ENCODE measurements around the gene LAMB4.

The LAMB4 gene

DNA sequence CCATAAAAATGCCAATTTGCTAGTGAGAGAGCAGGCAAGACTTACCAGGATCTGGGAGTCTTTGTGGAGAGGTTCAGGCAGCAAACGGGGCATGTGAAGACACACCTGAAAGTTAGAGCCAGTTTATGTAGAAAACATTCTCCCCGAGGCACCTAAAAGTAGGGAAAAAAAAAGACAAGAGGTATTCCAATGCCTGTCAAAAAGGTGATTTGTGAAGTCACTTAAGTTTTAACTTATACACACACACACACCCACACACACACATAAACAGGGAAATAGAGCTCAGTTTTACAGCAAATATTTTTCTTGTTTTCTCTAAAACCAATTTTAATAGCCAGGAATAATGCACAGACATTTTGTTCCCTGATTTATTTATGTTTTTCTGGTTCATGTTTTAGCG, at the start of gene LAMB4:
Gene LAMB4, minus strand, starts transcription at position 101 of the 400 bp plus-strand sequence. CDS start 7,197 bp downstream, outside the sequence.
- DNase-seq (ENCODE audit: low read depth in 2 of 2), result no peak

GRCh38 chr7:108178398-108178797, 48.2 kb upstream of the LAMB4 start:
- DNase-seq (ENCODE audit: low read depth in 2 of 2), result no peak

- DNase-seq (ENCODE audit: low read depth in 2 of 2), result no peak
Measured at GRCh38 chr7:108171164-108171563, 41.0 kb upstream of the LAMB4 start.

DNA sequence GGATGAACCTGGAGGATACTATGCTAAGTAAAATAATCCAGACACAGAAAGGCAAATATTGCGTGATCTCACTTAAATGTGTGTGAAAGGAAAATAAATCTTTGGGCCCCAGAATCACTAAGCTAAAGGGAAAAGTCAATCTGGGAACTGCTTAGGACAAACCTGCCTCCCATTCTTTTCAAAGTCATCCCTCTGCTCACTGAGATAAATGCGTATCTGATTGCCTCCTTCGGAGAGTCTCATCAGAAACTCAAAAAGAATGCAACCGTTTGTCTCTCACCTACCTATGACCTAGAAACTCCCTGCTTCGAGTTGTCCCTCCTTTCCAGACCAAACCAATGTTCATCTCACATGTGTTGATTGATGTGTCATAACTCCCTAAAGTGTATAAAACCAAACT, 40.1 kb upstream of the LAMB4 start:
- DNase-seq (ENCODE audit: low read depth in 2 of 2), result no peak

GRCh38 chr7:108167460-108167859, 37.3 kb upstream of the LAMB4 start:
- DNase-seq (ENCODE audit: low read depth in 2 of 2), result no peak

GRCh38 chr7:108166687-108167086, 36.5 kb upstream of the LAMB4 start:
- no peak for DNase-seq (ENCODE audit: low read depth in 2 of 2)

DNA sequence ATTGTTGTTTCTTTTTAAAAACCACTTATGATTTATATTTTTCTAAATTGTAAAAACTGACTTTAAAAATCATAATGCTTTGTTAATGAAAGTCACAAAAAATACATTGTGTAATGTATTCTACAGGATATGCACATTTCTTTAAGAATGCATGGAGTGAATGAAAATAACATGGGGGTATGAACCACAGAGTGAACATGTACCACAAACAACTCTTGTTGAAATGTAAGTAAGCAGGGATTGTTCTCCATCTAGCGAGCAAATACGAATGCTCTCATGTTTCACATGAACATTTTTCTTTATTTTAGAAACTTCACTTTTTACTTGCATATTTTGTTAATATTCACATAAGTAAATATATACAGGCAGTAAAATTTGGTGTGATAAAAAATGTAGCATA, 35.6 kb upstream of the LAMB4 start:
- DNase-seq (ENCODE audit: low read depth in 2 of 2), result no peak

DNA sequence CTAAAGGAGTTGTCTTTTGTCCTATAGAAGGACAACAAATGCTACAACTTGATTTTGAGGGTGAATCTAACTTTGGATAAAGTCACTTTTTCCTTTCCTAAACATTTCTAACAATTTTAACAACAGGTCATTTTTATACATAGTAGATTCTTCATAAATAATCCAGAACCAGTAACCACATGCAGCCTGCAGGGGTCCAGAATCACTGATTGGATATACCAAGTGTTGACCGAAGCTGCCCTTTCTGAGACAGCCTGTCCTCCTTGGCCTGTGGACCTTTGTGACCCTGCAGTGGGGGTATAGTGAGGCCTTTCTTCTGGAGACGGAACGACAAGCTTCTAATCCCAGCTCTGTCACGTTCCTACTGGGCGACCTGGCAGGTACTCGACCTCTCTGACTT, 34.8 kb upstream of the LAMB4 start:
- DNase-seq (ENCODE audit: low read depth in 2 of 2), result no peak

DNA sequence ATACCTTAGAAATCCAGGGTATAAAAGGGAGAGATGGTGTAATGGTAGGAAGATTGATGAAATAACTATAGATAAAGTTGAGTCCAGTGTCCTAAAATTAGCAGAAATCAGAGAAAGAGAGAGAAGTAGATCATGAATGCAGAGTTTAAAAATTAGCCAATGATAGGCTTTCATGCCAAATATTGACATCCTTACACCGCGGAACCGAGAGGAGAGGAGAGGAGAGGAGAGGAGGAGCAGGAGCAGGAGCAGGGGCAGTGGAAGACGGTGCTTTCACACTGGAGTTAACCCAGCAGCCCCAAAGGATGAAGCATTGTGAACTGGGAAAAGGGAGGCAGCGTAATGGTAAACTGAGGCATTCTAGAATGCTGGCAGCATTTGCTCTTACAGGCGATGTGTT, 34.2 kb upstream of the LAMB4 start:
- DNase-seq (ENCODE audit: low read depth in 2 of 2), result no peak

DNA sequence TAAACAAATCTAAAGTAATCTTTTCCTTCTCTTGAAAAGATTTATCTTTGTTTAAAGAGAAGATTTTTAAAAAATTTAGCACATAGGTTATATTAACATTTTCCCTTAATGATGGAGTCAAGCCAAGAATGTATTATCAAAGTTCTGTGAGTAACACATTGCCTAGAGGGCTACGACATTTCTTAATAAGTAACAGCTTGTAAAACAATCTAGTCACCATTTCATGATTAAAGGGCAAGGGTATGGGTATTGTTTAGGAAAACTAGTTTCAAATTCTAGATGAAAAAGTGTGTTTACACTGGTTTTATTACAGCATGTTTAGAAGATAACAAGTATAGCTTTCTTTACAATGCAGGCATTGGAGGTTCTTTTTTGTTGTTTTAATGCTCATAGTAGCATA, 28.6 kb upstream of the LAMB4 start:
- DNase-seq (ENCODE audit: low read depth in 2 of 2), result no peak

DNA sequence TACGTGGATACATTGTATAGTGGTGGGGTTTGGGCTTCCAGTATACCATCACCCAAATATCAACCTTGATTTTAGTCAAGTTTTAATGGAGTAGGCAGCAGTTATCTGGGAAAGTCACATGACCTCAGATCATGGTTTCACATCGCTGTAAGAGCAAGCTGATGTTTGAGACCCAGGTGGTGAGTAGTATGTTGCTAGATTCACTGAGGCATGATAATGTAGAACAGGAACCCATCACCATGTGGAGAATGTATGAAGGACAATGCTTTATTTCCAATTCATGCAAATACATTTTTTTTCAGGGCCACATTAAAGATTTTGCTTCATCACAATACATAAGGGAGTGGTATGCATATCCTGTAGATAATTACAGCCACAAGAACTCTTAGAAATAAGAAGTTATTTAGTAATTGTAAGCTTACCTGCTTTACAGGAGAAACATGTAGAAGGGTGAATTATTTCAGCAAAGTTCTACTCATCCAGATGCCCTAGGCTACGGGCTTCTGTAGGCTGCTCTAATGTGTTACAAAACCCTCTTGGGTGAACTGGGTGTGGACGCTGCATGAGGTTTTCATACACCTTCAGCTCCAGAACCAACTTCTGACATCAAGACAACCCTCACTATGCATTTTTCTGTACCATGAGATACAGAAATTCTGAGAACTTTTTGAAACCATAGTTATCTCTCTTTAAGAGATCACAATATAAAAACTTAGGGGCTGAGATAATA, 27.6 kb upstream of the LAMB4 start:
- DNase-seq (ENCODE audit: low read depth in 2 of 2), result no peak

- DNase-seq (ENCODE audit: low read depth in 2 of 2), result no peak
Measured at GRCh38 chr7:108156897-108157605, 26.9 kb upstream of the LAMB4 start.

- no peak for DNase-seq (ENCODE audit: low read depth in 2 of 2)
Measured at GRCh38 chr7:108152198-108152597, 22.0 kb upstream of the LAMB4 start.

GRCh38 chr7:108149908-108150307, 19.7 kb upstream of the LAMB4 start:
- no peak for DNase-seq (ENCODE audit: low read depth in 2 of 2)

DNA sequence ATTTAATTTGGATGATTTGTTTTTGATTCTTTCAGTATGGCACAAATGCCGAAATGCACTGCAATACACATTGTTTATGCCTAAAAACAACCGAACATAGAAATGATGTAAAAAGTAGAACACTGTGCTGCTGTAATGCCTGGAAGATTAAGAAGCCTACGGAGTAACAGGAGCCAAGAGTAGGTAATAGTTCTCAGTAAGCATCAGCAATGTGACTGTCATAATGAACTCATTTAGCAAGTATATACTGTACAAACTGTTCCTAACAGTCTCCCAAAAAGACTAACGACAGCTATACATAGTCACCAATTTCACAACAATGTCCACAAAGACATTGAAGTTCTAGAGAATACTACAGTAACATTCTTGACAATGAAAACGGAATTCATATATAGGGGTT, 19.0 kb upstream of the LAMB4 start:
- DNase-seq (ENCODE audit: low read depth in 2 of 2), result no peak

DNA sequence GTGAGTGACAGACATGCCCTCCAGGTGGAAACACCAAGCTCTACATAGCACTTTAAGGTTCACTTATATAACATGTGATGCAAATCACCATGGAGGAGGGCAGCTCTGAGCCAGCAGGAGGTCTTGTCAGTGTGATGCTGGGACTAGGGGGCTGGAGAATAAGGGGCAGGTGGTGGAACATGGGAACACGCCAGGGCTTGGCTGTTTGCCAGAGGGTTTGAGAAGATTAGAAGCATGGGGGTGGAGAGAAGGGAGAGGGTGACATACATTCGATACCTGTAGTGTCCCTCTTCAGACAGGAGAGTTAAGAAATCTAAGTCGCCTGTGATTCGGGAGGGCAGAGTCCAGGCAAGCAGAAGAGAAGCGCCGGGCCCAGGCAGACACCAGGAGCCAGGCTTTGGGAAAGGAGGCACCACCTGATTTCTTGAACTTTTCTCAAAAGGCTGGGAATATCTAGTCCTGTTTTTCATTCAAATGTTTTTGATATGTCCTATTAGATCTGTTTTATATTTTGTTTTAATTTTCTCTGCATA, 16.9 kb upstream of the LAMB4 start:
- DNase-seq (ENCODE audit: low read depth in 2 of 2), result no peak

DNA sequence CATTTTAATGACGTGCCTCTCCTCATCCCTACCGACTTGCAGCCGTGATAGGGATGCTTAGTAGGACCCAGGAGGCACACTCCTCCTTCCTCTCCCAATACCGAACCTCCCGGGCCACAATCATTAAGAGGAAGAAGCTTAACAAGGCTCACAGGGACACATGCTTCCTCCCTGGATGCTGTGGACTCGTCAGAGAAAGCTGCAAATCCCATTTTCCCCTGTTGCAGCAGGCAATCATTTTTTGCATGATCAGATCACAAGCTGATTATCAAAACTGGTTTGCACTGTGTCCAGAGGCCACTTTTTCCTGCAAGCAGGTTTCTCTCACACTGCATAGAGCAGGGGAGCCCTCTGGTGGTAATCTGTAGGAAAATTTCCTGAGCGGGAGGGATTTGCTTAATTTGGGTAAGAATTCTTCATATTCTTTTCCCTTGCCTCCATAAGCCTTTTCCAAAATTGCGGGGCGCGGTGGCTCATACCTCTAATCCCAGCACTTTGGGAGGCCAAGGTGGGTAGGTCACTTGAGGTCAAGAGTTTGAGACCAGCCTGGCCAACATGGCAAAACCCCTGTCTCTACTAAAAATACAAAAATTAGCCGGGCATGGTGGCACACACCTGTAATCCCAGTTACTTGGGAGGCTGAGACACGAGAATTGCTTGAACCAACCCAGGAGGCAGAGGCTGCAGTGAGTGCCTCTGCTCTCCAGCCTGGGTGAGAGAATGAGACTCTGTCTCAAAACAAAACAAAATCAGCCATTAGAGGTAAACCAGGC, 16.1 kb upstream of the LAMB4 start:
- peak; percentile 19 to 37 for DNase-seq (ENCODE audit: low read depth in 2 of 2)

GRCh38 chr7:108145401-108145800, 15.2 kb upstream of the LAMB4 start:
- DNase-seq (ENCODE audit: low read depth in 2 of 2), result no peak

DNA sequence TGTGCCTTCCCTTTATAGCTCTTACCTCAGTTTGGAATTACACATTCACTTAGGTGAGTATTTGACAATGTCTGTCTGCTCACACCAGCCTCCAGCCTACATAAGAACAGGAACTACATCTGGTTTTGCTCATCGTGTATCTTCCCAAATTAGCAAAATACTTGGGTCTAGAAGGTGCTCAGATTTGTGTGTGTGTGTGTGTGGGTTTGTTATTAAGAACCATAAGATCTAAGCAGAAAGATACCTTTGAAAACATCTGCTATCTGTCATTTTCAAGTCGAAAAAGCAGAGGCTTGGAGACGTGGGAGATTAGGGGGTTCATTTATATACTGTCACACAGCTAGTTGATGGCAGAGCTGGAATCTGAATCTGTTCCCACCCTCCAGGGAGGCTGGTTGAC, 14.8 kb upstream of the LAMB4 start:
- DNase-seq (ENCODE audit: low read depth in 2 of 2), result no peak

GRCh38 chr7:108143658-108144420, 13.7 kb upstream of the LAMB4 start:
- DNase-seq (ENCODE audit: low read depth in 2 of 2), result no peak

DNA sequence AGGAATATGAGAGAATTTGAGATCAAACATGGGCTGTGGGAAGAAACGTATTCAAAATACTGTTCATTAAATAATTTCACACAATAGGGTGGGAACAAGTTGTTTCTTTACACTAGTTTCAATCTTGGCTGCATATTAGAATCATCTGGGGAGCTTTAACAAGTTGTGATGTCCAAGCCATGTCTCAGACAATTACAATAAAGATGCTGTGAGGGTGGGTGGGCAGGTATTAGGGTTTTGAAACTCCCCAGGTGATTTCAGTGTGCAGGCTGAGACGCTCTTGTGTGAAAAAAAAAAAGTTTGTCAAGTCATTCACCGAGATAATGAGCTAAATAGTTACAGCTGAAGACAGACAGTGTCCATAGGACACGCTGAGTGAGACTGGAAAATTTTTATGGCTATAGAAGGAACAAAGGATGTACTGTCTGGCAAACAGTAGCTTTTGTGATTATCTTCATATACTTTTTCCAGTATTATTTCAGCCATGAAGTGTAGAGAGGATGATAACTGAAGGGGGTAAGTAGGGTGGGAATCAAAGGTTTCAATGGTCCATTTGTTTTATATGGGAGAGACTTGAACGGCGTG, 12.6 kb upstream of the LAMB4 start:
- DNase-seq (ENCODE audit: low read depth in 2 of 2), result no peak
